K562 (cell line): ENCODE measurements around the gene FKRP. TPM values are rescaled to one million over a fixed set of nuclear protein-coding genes. Genes with fewer than 3 reads are reported as not detected.

Source experiments
- ATAC-seq: fragments of 200-7000 bp; cut with Tn5 transposase; 3 replicates; pipeline ENCODE4 v1.9.1; 2020; ENCODE audit warnings: moderate library complexity
- BruUV-seq: library from RNA; stranded (reverse); fragments of 400-500 nt; replicated peaks from 2 replicates; lab custom pipeline; 2021; lab: Mats Ljungman, UMichigan
- CTCF ChIA-PET: fragments of 300-600 bp; formaldehyde crosslinking; extraction: SDS; loops from one replicate; lab custom pipeline; 2021; ENCODE audit warnings: low intra/inter-chr PET ratio; lab: Yijun Ruan, JAX
- POLR2A ChIA-PET: fragments of 300-600, 350-650 bp; sonication (Branson Sonifier 250); formaldehyde crosslinking; extraction: SDS; loops from one replicate; lab custom pipeline; 2021; ENCODE audit warnings: antibody characterized with exemption, inconsistent platforms; lab: Yijun Ruan, JAX
- DNase-seq, 4 experiments: peaks; one replicate each; pipeline versions ENCODE4 v3.0.0 to v3.0.0-alpha.2; 2011 to 2018; ENCODE audit warnings: low spot score in 3 of 4, mixed read lengths in 3 of 4; ENCODE audit errors: extremely low read depth in 1 of 4
- FAIRE-seq: peaks from 2 replicates; lab custom pipeline; 2011; peaks lifted over from hg19 to GRCh38; lab: Jason Lieb, UNC
- H2AFZ ChIP-seq: 2 replicates; pipeline ENCODE4 v1.6.0; 2011; ENCODE audit warnings: low read depth, low read length, control low read depth, inconsistent platforms
- H3K27ac ChIP-seq: fragments of 200-600 bp; 3 replicates; pipeline ENCODE4 v1.8.0; 2011; ENCODE audit warnings: low read depth, mild to moderate bottlenecking, control low read depth, inconsistent platforms, low read length, moderate library complexity, mixed read lengths; ENCODE audit errors: extremely low read depth
- H3K27me3 ChIP-seq, 2 experiments: fragments of 300-600 bp in 1 of 2; 2 replicates in 1 of 2; 3 replicates in 1 of 2; pipeline versions ENCODE4 v1.6.0 to v1.8.0; 2011; ENCODE audit warnings: inconsistent platforms in 2 of 2, low read length in 2 of 2, mild to moderate bottlenecking in 1 of 2, mixed read lengths in 1 of 2, moderate library complexity in 1 of 2; ENCODE audit not compliant: control insufficient read depth in 2 of 2, insufficient read depth in 2 of 2
- H3K36me3 ChIP-seq: fragments of 300-600 bp; 3 replicates; pipeline ENCODE4 v1.8.0; 2011; ENCODE audit warnings: mild to moderate bottlenecking, low read length, inconsistent platforms; ENCODE audit not compliant: control insufficient read depth, insufficient read depth
- H3K4me1 ChIP-seq, 2 experiments: fragments of 200-600 bp in 1 of 2; replicated peaks in 1 of 2; 2 replicates in 1 of 2; 3 replicates in 1 of 2; pipeline versions ENCODE4 v1.5.1 to v1.8.0; 2011; ENCODE audit warnings: inconsistent platforms in 2 of 2, low read length in 2 of 2, mild to moderate bottlenecking in 1 of 2, mixed read lengths in 1 of 2, moderate library complexity in 1 of 2; ENCODE audit not compliant: control insufficient read depth in 2 of 2, insufficient read depth in 2 of 2
- H3K4me2 ChIP-seq: 2 replicates; pipeline ENCODE4 v1.6.1; 2011; ENCODE audit warnings: low read length, control low read depth, inconsistent platforms, mixed read lengths; ENCODE audit not compliant: insufficient read depth
- H3K4me3 ChIP-seq: fragments of 200-600 bp; sonication (generic), shearing (Covaris generic); 2 replicates; pipeline ENCODE4 v1.5.1; 2016; ENCODE audit warnings: control low read depth, inconsistent platforms
- H3K79me2 ChIP-seq: fragments of 200-600 bp; 3 replicates; pipeline ENCODE4 v1.8.0; 2011; ENCODE audit warnings: low read length, inconsistent platforms; ENCODE audit not compliant: control insufficient read depth, insufficient read depth
- H3K9ac ChIP-seq, 2 experiments: 2 replicates each; pipeline versions ENCODE4 v1.6.0 to v1.6.1; 2011; ENCODE audit warnings: low read depth in 2 of 2, low read length in 2 of 2, control low read depth in 1 of 2, inconsistent platforms in 1 of 2, mild to moderate bottlenecking in 1 of 2, mixed read lengths in 1 of 2; ENCODE audit not compliant: insufficient read depth in 1 of 2
- H3K9me1 ChIP-seq: one replicate; pipeline ENCODE4 v1.6.0; 2011; ENCODE audit warnings: inconsistent platforms, mild to moderate bottlenecking, low read length, moderate library complexity; ENCODE audit not compliant: control insufficient read depth, insufficient read depth
- H3K9me3 ChIP-seq: replicated peaks from 2 replicates; pipeline ENCODE4 v1.5.1; 2011; ENCODE audit warnings: low read depth, low read length, inconsistent platforms; ENCODE audit not compliant: control insufficient read depth, insufficient read depth
- H4K20me1 ChIP-seq: replicated peaks from 2 replicates; pipeline ENCODE4 v1.6.1; 2011; ENCODE audit warnings: low read length, inconsistent platforms, mixed read lengths; ENCODE audit not compliant: control insufficient read depth, insufficient read depth
- CREB5 ChIP-seq: fragments of 250-450 bp; sonication (Bioruptor Pico); IDR thresholded peaks from 2 replicates; pipeline ENCODE4 v1.5.0; 2020; ENCODE audit warnings: mild to moderate bottlenecking
- ESRRA ChIP-seq: fragments of 450-650 bp; IDR thresholded peaks from 2 replicates; pipeline ENCODE4 v1.6.1; 2014; ENCODE audit warnings: low read depth, mild to moderate bottlenecking, moderate library complexity, borderline replicate concordance
- MAFG ChIP-seq: fragments of 450-650 bp; conservative IDR thresholded peaks from 2 replicates; pipeline ENCODE4 v1.6.1; 2016; ENCODE audit warnings: missing genetic modification characterization, missing compliant biosample characterization
- NONO ChIP-seq, 2 experiments: fragments of 200-400 bp in 1 of 2; fragments of 450-650 bp in 1 of 2; formaldehyde crosslinking in 1 of 2; IDR thresholded peaks; 2 replicates each; pipeline ENCODE4 v1.6.1; 2017; ENCODE audit warnings: low read depth in 2 of 2, mild to moderate bottlenecking in 2 of 2, moderate library complexity in 2 of 2, low read length in 1 of 2
- POLR2G ChIP-seq: fragments of 200-400 bp; formaldehyde crosslinking; IDR thresholded peaks from 2 replicates; pipeline ENCODE4 v1.6.1; 2017; ENCODE audit warnings: low read depth, mild to moderate bottlenecking, antibody characterized with exemption, low read length, moderate library complexity
- RBM25 ChIP-seq: fragments of 200-400 bp; formaldehyde crosslinking; IDR thresholded peaks from 2 replicates; pipeline ENCODE4 v1.6.1; 2018; ENCODE audit warnings: low read length, low read depth, moderate library complexity; ENCODE audit not compliant: severe bottlenecking
- ZNF121 ChIP-seq: sonication (generic); formaldehyde crosslinking; conservative IDR thresholded peaks from 2 replicates; pipeline ENCODE4 v1.8.0; 2022; ENCODE audit warnings: missing genetic modification reagents
- ZNF174 ChIP-seq: fragments of 250-450 bp; sonication (Bioruptor Pico); IDR thresholded peaks from 2 replicates; pipeline ENCODE4 v1.4.0; 2020; ENCODE audit warnings: mild to moderate bottlenecking
- ZNF551 ChIP-seq: fragments of 250-450 bp; sonication (Bioruptor Pico); IDR thresholded peaks from 2 replicates; pipeline ENCODE4 v1.5.0; 2021; ENCODE audit warnings: mild to moderate bottlenecking, moderate library complexity
- WGBS: fragments of 100-300 bp; shearing (Covaris generic); methylation state at CpG from one replicate; pipeline ENCODE4 v1.1.6; 2016; ENCODE audit warnings: low coverage, mixed read lengths; ENCODE audit not compliant: insufficient coverage; ENCODE audit errors: missing lambda C conversion rate; 5-methylcytosine and 5-hydroxymethylcytosine counted together
- in situ Hi-C: fragments of 300-500 bp; cut with MboI; formaldehyde crosslinking; loops from 4 replicates; pipeline ENCODE4 v1.15.0; 2018; ENCODE audit warnings: inconsistent platforms, mixed read lengths
- intact Hi-C: fragments of 100-400 bp; cut with micrococcal nuclease; formaldehyde crosslinking; loops from 2 replicates; pipeline ENCODE4 v1.14.2; 2022
- polyA plus RNA-seq, 8 experiments: library from polyadenylated mRNA; depleted of rRNA in 4 of 8; stranded (reverse) in 5 of 8; unstranded in 3 of 8; fragments of >200 nt; fragmentation: Nextera tagmentation in 2 of 8; fragmentation: Illumina TruSeq in 1 of 8; extraction: Ambion mirVana in 2 of 8; extraction: Trizol in 1 of 8; gene quantifications; 2 replicates each; pipeline versions ENCODE4 v1.2.1 to v1.2.3, GENCODE V29; 2011 to 2014; ENCODE audit warnings: inconsistent platforms in 1 of 8, missing spikeins in 1 of 8
- total RNA-seq, 7 experiments: library from RNA; depleted of rRNA in 6 of 7; stranded (reverse); fragments of >200 nt in 6 of 7; fragmentation: Illumina TruSeq in 2 of 7; extraction: Trizol in 2 of 7; gene quantifications; 2 replicates each; pipeline versions ENCODE4 v1.2.1 to v1.2.3, GENCODE V29; 2011 to 2021; ENCODE audit warnings: low replicate concordance in 1 of 7
- TF ChIP-seq, protein P1 (sequence below): fragments of 250-450 bp; sonication (Bioruptor Pico); IDR thresholded peaks from 2 replicates; pipeline ENCODE4 v1.4.0; 2020; ENCODE audit warnings: mild to moderate bottlenecking, moderate library complexity

The FKRP gene
- total and polyA plus RNA-seq, 9 of the 15 experiments (the other 6 are each of a cell fraction or from before 2014, with no cell fraction given), result 0.68 to 16.1 (median 6.5) TPM

DNA sequence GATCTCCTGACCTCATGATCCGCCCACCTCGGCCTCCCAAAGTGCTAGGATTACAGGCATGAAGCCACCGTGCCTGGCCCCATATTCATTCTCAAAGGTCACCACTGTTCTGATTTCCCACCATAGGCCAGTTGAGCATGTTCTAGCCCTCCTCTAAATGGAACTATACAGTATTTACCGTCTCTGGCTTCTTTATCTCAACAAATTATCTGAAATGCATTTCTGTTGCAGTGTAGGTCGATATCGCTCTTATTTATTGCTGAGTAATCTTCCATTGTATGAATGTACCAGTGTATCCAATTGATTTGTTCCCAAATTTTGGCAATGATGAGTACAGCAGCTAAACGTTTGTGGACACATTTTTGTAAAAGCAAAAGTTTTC, 27.2 kb downstream of the FKRP start (continued):
- TF ChIP-seq, protein P1, sequence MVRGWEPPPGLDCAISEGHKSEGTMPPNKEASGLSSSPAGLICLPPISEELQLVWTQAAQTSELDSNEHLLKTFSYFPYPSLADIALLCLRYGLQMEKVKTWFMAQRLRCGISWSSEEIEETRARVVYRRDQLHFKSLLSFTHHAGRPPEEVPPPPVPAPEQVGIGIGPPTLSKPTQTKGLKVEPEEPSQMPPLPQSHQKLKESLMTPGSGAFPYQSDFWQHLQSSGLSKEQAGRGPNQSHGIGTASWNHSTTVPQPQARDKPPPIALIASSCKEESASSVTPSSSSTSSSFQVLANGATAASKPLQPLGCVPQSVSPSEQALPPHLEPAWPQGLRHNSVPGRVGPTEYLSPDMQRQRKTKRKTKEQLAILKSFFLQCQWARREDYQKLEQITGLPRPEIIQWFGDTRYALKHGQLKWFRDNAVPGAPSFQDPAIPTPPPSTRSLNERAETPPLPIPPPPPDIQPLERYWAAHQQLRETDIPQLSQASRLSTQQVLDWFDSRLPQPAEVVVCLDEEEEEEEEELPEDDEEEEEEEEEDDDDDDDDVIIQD (CRISPR knock-in tag), result no peak

- in situ Hi-C loops, result no loop called here
- FAIRE-seq (no peak), ATAC-seq (no peak), DNase-seq (no peak)
- Histone ChIP-seq H3K9me3 (no peaks in the 10 kb centered on the region), H3K27me3 (no peaks in the 10 kb centered on the region), H3K9me1 (no peaks in the 10 kb centered on the region), H3K9ac (no peak overlapping the region), H3K4me1 (peaks cover 0 to 16% of the 10 kb centered on the region in 2 experiments; a peak in 3 of 5 replicates), H2AFZ (no peak overlapping the region), H3K4me3 (no peak overlapping the region), H3K4me2 (no peak overlapping the region), H4K20me1 (peaks cover 27% of the 10 kb centered on the region), H3K36me3 (peaks cover 59% of the 10 kb centered on the region), H3K79me2 (peaks cover 11% of the 10 kb centered on the region; the same call in 2 of the 3 replicates), H3K27ac (no peak overlapping the region)
- peak; percentile 34; the same call in 1 of the 2 replicates for TF ChIP-seq MAFG (tag)
- TF ChIP-seq, protein P1 (CRISPR knock-in tag), result no peak
- no peak for TF ChIP-seq ESRRA
- TF ChIP-seq ZNF174 (CRISPR knock-in tag), result no peak
- TF ChIP-seq POLR2G, result peak; percentile 7; the same call in 1 of the 2 replicates
- TF ChIP-seq RBM25, result peak; percentile 50
- TF ChIP-seq CREB5 (CRISPR knock-in tag), result no peak
- no peak for TF ChIP-seq ZNF551 (CRISPR knock-in tag)
- TF ChIP-seq ZNF121 (CRISPR knock-in tag), result peak; percentile 50; the same call in 1 of the 2 replicates
- TF ChIP-seq NONO (IDR thresholded peaks at IDR 0.05; ENCODE audit: low read depth in 2 of 2, low read length in 1 of 2), result no peak
- ChIA-PET CTCF (no interaction called here), POLR2A (interaction anchor here (0.6 to 3.7 kb wide), 7 partner anchors 8 to 148 kb away, joined by 3 to 17 read pairs (median 6); partner anchors contain the start of gene SLC1A5)
- no TSS peak for BruUV-seq
- intact Hi-C loops, result no loop called here
- WGBS, result 79% methylated on average over 8 of the region's 11 CpGs
Measured at GRCh38 chr19:46775642-46776258, 29.9 kb downstream of the FKRP start.
